Adrenal gland (tissue), 12 donors: ENCODE measurements around the gene C12orf42. TPM values are rescaled to one million over a fixed set of nuclear protein-coding genes. Genes with fewer than 3 reads are reported as not detected.

Experiments
- DNase-seq, 7 donors: peaks; one replicate each; pipeline ENCODE4 v3.0.0-alpha.2; 2019 to 2020
- H3K27ac ChIP-seq, 5 donors: fragments of 200-600 bp; sonication (generic) in 4 of 5; 1 replicate in 3 of 5; 2 replicates in 2 of 5; pipeline versions ENCODE4 v1.5.1 to v1.8.0; 2016 to 2020; ENCODE audit warnings: mild to moderate bottlenecking in 1 of 5
- H3K27me3 ChIP-seq: fragments of 200-600 bp; 2 replicates; pipeline ENCODE4 v1.8.0; 2021
- H3K36me3 ChIP-seq, 2 donors: fragments of 200-600 bp; replicated peaks in 1 of 2; 1 replicate in 1 of 2; 2 replicates in 1 of 2; pipeline versions ENCODE4 v1.5.1 to v1.8.0; 2018 to 2022
- H3K4me1 ChIP-seq, 2 donors: fragments of 200-600 bp; replicated peaks in 1 of 2; 1 replicate in 1 of 2; 2 replicates in 1 of 2; pipeline versions ENCODE4 v1.5.1 to v1.8.0; 2018 to 2021
- H3K4me3 ChIP-seq, 4 donors: fragments of 200-600 bp; sonication (generic) in 3 of 4; one replicate each; pipeline ENCODE4 v1.5.1; 2016 to 2018
- H3K9me3 ChIP-seq, 3 donors: fragments of 200-600 bp; sonication (generic) in 1 of 3; replicated peaks in 1 of 3; 1 replicate in 2 of 3; 2 replicates in 1 of 3; pipeline versions ENCODE4 v1.5.1 to v1.8.0; 2016 to 2021
- CTCF ChIP-seq, 6 experiments: fragments of 450-650 bp in 4 of 6; fragments of 200-600 bp in 2 of 6; sonication (generic) in 1 of 6; IDR thresholded peaks; 1 replicate in 5 of 6; 2 replicates in 1 of 6; pipeline versions ENCODE4 v1.5.1 to v1.8.0; 2016 to 2021; ENCODE audit warnings: antibody characterized with exemption in 6 of 6, mild to moderate bottlenecking in 2 of 6, moderate library complexity in 1 of 6
- POLR2A ChIP-seq, 2 donors: fragments of 450-650 bp; IDR thresholded peaks; one replicate each; pipeline ENCODE4 v1.6.1; 2017; ENCODE audit warnings: antibody characterized with exemption in 2 of 2, mild to moderate bottlenecking in 2 of 2, moderate library complexity in 1 of 2
- WGBS, 4 donors: extraction: QIAGEN DNeasy Blood & Tissue Kit in 2 of 4; methylation state at CpG; one replicate each; pipeline versions ENCODE4 v1.1.5 to v1.1.7; 2013 to 2017; 5-methylcytosine and 5-hydroxymethylcytosine counted together
- intact Hi-C, 2 donors: fragments of 100-400 bp; cut with DNase I; formaldehyde crosslinking; loops; one replicate each; pipeline versions ENCODE4 v1.14.1 to v1.15.0; 2022 to 2023
- polyA plus RNA-seq, 3 donors: library from polyadenylated mRNA; stranded (reverse); fragments of 200-250 nt in 2 of 3; fragments of 350-450 nt in 1 of 3; fragmentation: Illumina TruSeq in 1 of 3; extraction: RNeasy Lipid Tissue Mini Kit (QIAGEN cat#74804) in 1 of 3; gene quantifications; one replicate each; pipeline ENCODE4 v1.2.3, GENCODE V29; 2013 to 2014
- total RNA-seq, 9 donors: library from RNA; depleted of rRNA in 4 of 9; stranded (reverse); fragments of >200 nt in 4 of 9; fragments of 120-200 nt in 1 of 9; fragmentation: NEBNext Ultra II Directional in 1 of 9; extraction: Animal tissue kit (Norgen Biotek cat#: 25700) in 1 of 9; gene quantifications; one replicate each; pipeline versions ENCODE4 v1.1.0 to v1.2.4, GENCODE V29; 2013 to 2023
- donor health status: healthy with polysubstance abuse.
- donor health status: Bipolar disorder and iron deficiency.
- donor health status: DM: yes; HTN: yes; CAD: no.
- donor health status: DM: no; HTN: no; CAD: no.
- donor health status: DM: no; HTN: no; CAD: no.
- donor health status: DM: yes; HTN: yes; CAD: no.

The C12orf42 gene
- total and polyA plus RNA-seq, 12 donors, result 0.07 TPM; not detected in 11

- 15 to 19% (median 17%) methylated on average over 34 to 43 of the region's 43 CpGs for WGBS, 4 donors
- TF ChIP-seq POLR2A (IDR thresholded peaks at IDR 0.05) (no peak), CTCF (IDR thresholded peaks at IDR 0.05) (no peak)
- DNase-seq, result peak in 1 of 7 donors; percentile 48
- Histone ChIP-seq H3K4me3 (no peak overlapping the region), H3K27ac (no peak overlapping the region), H3K9me3 (no peaks in the 10 kb centered on the region), H3K36me3 (no peaks in the 10 kb centered on the region), H3K4me1 (no peaks in the 10 kb centered on the region), H3K27me3 (no peaks in the 10 kb centered on the region)
- intact Hi-C loops, result no loop called here
These were observed 193.9 kb downstream of the C12orf42 start for GRCh38 chr12:103301642-103302591.

GRCh38 chr12:103288016-103288415, 207.8 kb downstream of the C12orf42 start:
- Histone ChIP-seq H3K4me1 (no peaks in the 10 kb centered on the region), H3K9me3 (no peaks in the 10 kb centered on the region), H3K27me3 (no peaks in the 10 kb centered on the region), H3K4me3 (no peak overlapping the region), H3K36me3 (no peaks in the 10 kb centered on the region), H3K27ac (no peak overlapping the region)
- TF ChIP-seq POLR2A (IDR thresholded peaks at IDR 0.05), result no peak
- TF ChIP-seq CTCF (IDR thresholded peaks at IDR 0.05), result no peak
- WGBS, 4 donors, result 52 to 65% (median 55%) methylated on average over 3 of the region's 3 CpGs
- intact Hi-C loops, result no loop called here
- DNase-seq, result no peak

- WGBS, 4 donors, result 60 to 71% (median 66%) methylated on average over 2 of the region's 2 CpGs
- intact Hi-C loops, result no loop called here
- Histone ChIP-seq H3K4me3 (no peak overlapping the region), H3K4me1 (no peaks in the 10 kb centered on the region), H3K27ac (no peak overlapping the region), H3K27me3 (no peaks in the 10 kb centered on the region), H3K36me3 (no peaks in the 10 kb centered on the region), H3K9me3 (no peaks in the 10 kb centered on the region)
- no peak for DNase-seq
- TF ChIP-seq POLR2A (IDR thresholded peaks at IDR 0.05) (no peak), CTCF (IDR thresholded peaks at IDR 0.05) (no peak)
These were observed 213.6 kb downstream of the C12orf42 start for GRCh38 chr12:103282124-103282523.

- no peak for DNase-seq
- no peaks in the 10 kb centered on the region for H3K4me1 ChIP-seq
- no peaks in the 10 kb centered on the region for H3K27me3 ChIP-seq
- H3K27ac ChIP-seq, result no peak overlapping the region
- no peaks in the 10 kb centered on the region for H3K36me3 ChIP-seq
- H3K4me3 ChIP-seq, result no peak overlapping the region
- 47 to 63% (median 55%) methylated on average over 2 of the region's 2 CpGs for WGBS, 4 donors
- no peak for TF ChIP-seq CTCF (IDR thresholded peaks at IDR 0.05)
- TF ChIP-seq POLR2A (IDR thresholded peaks at IDR 0.05), result no peak
- intact Hi-C loops, result no loop called here
- H3K9me3 ChIP-seq, result no peaks in the 10 kb centered on the region
These were observed 216.3 kb downstream of the C12orf42 start for GRCh38 chr12:103279444-103279843.
